Fibroblast of skin of right quadriceps (primary cell): ENCODE measurements around the gene PVALEF.

ENCODE experiments used
- DNase-seq: peaks from one replicate; pipeline ENCODE4 v3.0.0-alpha.2; 2013

PVALEF gene

DNA sequence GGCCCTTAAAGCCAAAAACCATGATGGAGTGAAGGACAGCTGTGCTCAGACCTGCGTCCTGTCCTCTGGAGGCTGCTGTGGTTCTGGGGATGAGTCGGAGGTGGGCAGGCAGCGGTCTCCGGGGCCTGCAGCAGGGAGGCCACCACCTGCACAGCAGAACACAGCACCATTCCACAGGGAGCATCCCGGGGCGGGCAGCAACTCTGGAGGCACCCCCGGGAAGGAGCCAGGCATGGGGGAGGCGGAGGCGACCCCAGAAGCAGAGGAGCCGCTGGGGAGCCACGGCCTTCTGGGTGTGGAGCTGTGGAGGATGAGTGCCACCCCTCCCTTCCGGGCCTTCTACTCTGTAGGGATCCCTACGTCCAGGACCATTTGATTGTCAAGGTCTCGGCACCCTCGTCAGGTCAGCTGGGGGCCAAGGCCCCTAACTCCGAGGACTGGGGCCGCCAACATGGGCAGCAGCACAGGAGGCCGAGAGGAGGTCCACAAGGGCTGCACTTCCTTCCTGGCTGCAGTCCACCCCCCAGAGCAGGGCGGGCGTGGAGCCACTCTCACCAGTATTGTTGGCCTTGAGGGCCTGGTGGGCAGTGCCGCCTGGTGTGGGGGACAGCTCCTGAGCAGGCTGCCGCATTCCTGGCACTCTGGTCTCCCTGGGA is 33.6 kb downstream of the PVALEF start:
- DNase-seq, result no peak

DNA sequence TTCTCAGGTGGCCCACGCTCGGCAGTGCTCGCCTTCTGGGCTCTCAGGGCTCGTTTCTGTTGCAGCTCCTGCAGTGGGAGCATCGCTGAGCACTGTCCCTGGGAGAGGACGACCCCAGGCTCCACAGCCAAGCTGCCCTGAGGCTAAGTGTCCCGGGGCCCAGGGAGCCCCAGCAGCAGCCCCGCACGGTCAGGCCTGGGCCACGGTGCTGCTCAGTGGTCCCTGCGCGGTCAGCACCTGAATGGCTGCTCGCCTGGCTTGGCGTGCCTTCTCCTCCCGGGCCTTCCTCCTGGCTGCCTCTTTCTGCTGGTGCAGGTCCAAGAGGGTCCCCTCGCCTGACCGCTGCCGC is 34.1 kb downstream of the PVALEF start:
- DNase-seq, result no peak

DNA sequence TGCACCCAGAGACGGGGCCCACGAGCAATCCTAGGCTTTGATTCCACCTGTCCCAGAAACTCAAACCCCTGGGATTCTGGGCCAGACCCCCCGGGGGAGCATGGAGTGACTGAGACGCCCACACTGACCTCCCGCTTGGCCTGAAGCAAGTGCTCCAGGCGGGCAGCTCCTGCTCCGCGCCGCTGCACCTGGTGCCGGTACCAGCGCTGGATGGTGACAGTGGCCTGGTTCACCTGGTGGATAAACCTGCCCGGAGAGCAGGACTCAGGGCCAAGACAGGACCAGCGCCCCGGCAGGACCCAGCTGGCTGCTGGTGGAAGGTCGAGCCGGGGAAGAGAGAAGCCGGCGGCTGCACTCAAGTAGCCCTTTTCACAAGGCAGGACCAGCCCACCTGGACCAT is 34.9 kb downstream of the PVALEF start:
- no peak for DNase-seq

- DNase-seq, result peak; percentile 45
Measured at GRCh38 chr17:81200695-81201580, 35.6 kb downstream of the PVALEF start.

DNA sequence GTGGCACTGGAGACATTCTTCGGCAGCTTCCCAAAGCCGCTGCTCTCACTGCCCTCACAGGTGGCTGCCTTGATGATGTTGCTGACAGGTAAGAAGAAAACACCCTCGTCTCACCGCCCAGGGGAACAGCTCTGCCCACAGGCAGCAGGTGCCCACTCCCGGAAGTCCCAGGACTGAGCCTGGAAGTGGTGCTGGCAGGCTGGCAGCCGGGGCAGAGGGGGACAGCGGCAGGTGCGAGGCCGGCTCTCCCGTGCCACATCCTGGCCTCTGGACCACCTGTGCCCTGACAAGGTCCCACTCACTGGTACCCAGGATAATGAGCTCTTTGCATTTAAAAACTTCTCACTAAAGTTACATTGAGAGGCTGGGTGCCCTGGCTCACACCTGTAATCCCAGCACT is 37.0 kb downstream of the PVALEF start:
- no peak for DNase-seq

GRCh38 chr17:81203136-81203535 is 37.8 kb downstream of the PVALEF start:
- no peak for DNase-seq

DNA sequence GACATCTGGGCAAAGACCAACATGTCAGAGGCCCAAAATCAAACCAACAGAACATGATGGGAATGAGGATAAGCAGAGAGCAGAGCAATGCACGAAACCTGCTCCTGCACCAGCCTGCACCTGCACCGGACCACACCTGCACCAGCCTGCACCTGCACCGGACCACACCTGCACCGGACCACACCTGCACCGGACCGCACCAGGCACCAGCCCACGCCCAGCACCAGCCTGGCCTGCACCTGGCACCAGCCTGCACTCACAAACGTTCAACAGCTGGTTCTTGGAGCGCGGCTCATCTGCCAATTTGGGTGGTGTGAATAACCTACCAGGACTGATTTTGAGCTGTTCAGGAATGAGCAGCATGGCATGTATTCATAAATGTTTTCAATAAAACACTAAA is 39.3 kb downstream of the PVALEF start:
- DNase-seq, result no peak

DNA sequence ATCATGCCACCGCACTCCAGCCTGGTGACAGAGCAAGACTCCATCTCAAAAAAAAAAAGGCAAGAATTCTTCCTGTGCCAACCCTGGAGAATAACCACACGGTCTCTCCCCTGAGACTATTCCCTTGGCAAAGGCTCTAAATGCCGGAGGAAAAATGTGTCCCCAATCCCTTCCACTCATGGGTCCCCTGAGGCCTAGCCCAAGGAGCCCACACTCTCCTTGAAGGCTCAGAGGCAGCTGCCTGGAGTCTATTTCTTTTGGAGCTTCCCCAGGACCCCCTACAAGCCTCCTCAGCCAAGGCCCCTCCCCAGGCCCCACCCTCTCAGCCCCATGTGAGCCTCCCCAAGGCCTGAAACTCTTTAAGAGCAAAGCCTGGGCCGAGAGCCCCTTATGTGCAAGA is 40.9 kb downstream of the PVALEF start:
- DNase-seq, result no peak

DNA sequence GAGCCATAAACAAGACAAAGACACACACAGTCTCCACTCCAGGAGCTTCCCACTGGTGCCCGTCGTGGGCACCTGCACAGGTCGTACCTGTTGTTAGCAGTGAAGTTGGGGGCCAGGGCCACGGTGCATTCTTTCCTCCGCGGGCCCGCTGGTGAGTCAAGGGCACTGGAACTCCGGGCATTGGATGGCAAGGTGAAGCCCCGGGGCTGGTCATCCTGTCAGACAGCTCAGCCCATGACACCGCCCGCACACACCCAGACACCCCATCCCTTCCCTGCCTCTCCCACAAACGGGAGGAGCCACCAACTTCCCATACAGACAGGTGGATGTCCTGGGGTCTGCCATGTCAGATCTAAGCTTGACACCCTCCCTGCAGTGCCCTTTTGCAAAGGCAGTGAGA is 41.4 kb downstream of the PVALEF start:
- DNase-seq, result no peak

GRCh38 chr17:81207610-81208581 is 42.6 kb downstream of the PVALEF start:
- no peak for DNase-seq

GRCh38 chr17:81208651-81209050 is 43.3 kb downstream of the PVALEF start:
- no peak for DNase-seq

- DNase-seq, result no peak
Measured at GRCh38 chr17:81209141-81209540, 43.8 kb downstream of the PVALEF start.

GRCh38 chr17:81210466-81210865 is 45.2 kb downstream of the PVALEF start:
- DNase-seq, result no peak

DNA sequence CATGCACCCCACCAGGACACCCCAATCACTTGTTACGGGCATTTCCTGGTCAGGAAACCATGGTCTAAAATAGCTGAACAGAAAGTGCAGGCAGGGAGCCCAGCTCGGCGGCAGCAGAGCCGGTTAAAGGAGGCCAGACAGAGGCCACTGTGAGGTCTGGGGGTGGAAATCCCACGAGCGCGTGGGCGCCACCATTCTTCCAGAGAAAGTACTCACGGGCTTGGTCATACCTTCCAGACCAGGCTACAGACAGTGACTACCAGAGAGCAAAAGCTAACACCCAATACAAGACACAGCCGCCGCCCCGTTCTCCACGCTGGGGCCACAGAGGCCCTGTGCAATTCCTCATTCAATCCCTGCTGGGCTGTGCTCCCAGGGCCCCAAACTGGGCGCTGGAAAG is 45.6 kb downstream of the PVALEF start:
- no peak for DNase-seq

GRCh38 chr17:81212365-81212764 is 47.1 kb downstream of the PVALEF start:
- DNase-seq, result no peak

GRCh38 chr17:81213978-81214377 is 48.7 kb downstream of the PVALEF start:
- no peak for DNase-seq

- DNase-seq, result no peak
Measured at GRCh38 chr17:81217491-81217890, 52.2 kb downstream of the PVALEF start.

GRCh38 chr17:81218459-81218858 is 53.2 kb downstream of the PVALEF start:
- no peak for DNase-seq

GRCh38 chr17:81218991-81219390 is 53.7 kb downstream of the PVALEF start:
- DNase-seq, result no peak

DNA sequence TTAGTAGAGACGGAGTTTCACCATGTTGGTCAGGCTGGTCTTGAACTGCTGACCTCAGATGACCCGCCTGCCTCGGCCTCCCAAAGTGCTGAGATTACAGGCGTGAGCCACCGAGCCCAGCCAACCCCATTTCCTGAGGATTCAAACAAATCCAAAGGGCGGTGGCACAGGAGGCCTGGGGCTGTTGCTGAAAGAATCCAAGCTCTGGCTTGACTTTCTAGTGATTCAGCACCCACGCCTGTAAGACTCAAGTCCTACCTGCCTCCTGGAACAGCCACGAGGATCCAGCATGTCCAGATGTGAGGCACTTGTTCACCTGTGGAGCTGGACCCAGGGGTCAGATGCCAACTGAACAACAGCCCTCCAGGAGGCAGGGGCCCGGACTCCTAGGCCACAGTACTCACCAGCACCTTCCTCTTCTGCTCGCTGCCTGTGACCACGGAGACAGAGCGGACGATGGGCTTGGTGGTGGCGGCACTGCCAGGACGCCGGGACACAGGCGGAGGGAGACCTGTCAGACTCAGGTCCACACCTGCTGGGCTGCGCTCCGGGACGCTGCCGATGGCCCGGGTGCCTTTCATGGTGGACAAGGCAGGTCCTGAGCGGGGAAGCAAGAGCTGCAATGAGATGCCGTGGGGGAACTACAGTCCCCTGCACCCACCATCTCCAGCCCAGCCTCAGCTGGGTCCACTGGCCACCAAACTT is 54.3 kb downstream of the PVALEF start:
- DNase-seq, result no peak

DNA sequence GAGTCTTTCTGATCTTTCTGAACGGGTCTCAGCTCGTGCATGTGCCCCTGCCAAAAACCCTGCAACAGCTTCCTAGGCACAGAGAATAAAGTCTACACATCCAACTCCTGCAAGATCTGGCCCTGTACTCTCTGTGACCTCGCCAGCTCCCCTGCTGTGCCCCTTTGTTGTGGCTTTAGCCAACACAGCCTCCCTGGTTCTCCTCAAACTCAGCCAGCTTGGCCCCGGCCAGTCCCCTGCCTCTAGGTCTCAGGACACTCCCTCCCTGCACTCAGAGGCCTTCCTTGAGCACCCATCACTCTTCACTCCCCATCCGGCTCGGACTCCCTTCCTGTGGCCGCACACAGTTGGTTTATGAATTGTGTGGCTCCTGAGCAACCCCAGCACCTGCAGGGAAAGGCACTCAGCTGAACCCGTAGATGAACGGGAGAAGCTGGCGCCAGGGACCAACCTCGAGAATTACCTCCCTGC is 56.1 kb downstream of the PVALEF start:
- no peak for DNase-seq

DNA sequence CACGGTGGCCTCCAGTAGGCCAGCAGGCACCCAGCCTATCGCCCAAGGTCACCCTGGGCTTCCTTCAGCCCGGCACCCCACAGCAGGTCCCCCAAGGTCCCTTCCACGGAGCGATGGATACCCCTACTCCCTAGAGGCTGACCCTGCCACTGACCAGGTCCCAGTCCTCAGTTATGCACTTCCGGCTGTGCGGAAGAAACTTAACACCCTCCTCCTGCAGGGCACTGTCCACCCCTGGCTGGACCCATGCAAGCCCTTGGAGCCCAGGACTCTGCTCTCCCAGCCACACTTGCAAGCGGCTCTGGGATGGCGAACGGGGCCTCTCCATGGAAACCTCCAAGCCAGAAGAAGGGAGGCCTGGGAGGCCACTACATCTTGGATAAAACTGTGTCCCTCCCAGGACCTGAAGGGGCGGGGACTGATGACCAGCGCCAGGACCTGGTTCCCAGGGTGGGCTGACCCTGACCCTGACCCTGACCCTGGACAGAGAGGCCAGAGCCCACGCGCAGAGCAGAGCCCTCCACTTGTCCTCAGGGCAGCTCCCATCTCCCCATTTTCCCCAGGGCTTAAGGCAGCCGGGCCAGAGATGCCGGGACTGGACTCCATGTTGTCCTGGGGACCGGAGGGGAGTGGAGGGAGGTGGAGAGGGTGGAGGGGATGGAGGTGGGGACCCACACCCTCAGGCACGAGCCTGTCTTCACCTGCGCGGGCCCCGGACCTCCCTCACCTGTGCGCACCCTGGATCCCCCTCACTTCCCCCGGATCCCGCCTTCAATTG is 56.7 kb downstream of the PVALEF start:
- no peak for DNase-seq
